WTC11 (cell line): ENCODE results near the gene TBC1D17. TPM values are rescaled to one million over a fixed set of nuclear protein-coding genes. Genes with fewer than 3 reads are reported as not detected.

ENCODE experiments used
- ATAC-seq: fragments of 200-7000 bp; cut with Tn5 transposase; 2 replicates; pipeline ENCODE4 v1.10.0; 2021; ENCODE audit warnings: mild to moderate bottlenecking, moderate library complexity
- CTCF ChIA-PET: fragments of 300-600 bp; sonication (Branson Sonifier 250); formaldehyde crosslinking; loops from one replicate; lab custom pipeline; 2021; ENCODE audit warnings: antibody characterized with exemption; lab: Charles Lee
- POLR2A ChIA-PET: fragments of 350-600 bp; sonication (Branson Sonifier 250); formaldehyde crosslinking; loops from one replicate; lab custom pipeline; 2021; ENCODE audit warnings: antibody characterized with exemption; lab: Charles Lee
- DNase-seq: peaks from one replicate; pipeline ENCODE4 v3.0.0; 2021; ENCODE audit warnings: low spot score
- H3K27ac Mint-ChIP-seq: 2 replicates; pipeline ENCODE4 v1.8.0; 2021; ENCODE audit warnings: mixed read lengths
- H3K27me3 Mint-ChIP-seq: 2 replicates; pipeline ENCODE4 v1.8.0; 2021; ENCODE audit warnings: low read depth, mild to moderate bottlenecking, moderate library complexity, mixed read lengths
- H3K36me3 Mint-ChIP-seq: 2 replicates; pipeline ENCODE4 v1.8.0; 2021; ENCODE audit warnings: mixed read lengths
- H3K4me1 Mint-ChIP-seq: 2 replicates; pipeline ENCODE4 v1.8.0; 2022; ENCODE audit warnings: mixed read lengths
- H3K4me3 Mint-ChIP-seq: 2 replicates; pipeline ENCODE4 v1.8.0; 2021; ENCODE audit warnings: mild to moderate bottlenecking, moderate library complexity, mixed read lengths
- H3K9me3 Mint-ChIP-seq: 2 replicates; pipeline ENCODE4 v1.8.0; 2021; ENCODE audit warnings: mixed read lengths
- ETV6 ChIP-seq: sonication (generic); formaldehyde crosslinking; IDR thresholded peaks from 2 replicates; pipeline ENCODE4 v1.8.1; 2022; ENCODE audit warnings: mild to moderate bottlenecking, missing genetic modification reagents
- FOXK1 ChIP-seq: sonication (generic); formaldehyde crosslinking; IDR thresholded peaks from 2 replicates; pipeline ENCODE4 v1.8.0; 2022; ENCODE audit warnings: mild to moderate bottlenecking, moderate library complexity, missing genetic modification reagents
- GTF2I ChIP-seq: fragments of 250-450 bp; sonication (Bioruptor Pico); conservative IDR thresholded peaks from 2 replicates; pipeline ENCODE4 v1.4.0; 2021; ENCODE audit warnings: mild to moderate bottlenecking
- JUN ChIP-seq: sonication (generic); formaldehyde crosslinking; IDR thresholded peaks from 2 replicates; pipeline ENCODE4 v1.8.0; 2023; ENCODE audit warnings: mild to moderate bottlenecking, missing genetic modification reagents
- RORB ChIP-seq: fragments of 250-450 bp; sonication (Bioruptor Pico); IDR thresholded peaks from 2 replicates; pipeline ENCODE4 v1.9.0; 2021; ENCODE audit warnings: mild to moderate bottlenecking
- ZNF219 ChIP-seq: sonication (generic); formaldehyde crosslinking; IDR thresholded peaks from 2 replicates; pipeline ENCODE4 v1.8.0; 2023; ENCODE audit warnings: missing genetic modification reagents, mild to moderate bottlenecking, borderline replicate concordance
- ZNF416 ChIP-seq: fragments of 250-450 bp; sonication (Bioruptor Pico); IDR thresholded peaks from 2 replicates; pipeline ENCODE4 v1.9.0; 2021; ENCODE audit warnings: mild to moderate bottlenecking, inconsistent platforms
- total RNA-seq: library from RNA; stranded (reverse); gene quantifications from 3 replicates; pipeline ENCODE4 v1.2.3, GENCODE V29; 2021
- TF ChIP-seq, protein P1 (sequence below): sonication (generic); formaldehyde crosslinking; IDR thresholded peaks from 2 replicates; pipeline ENCODE4 v1.8.0; 2022; ENCODE audit warnings: mild to moderate bottlenecking, missing genetic modification reagents
- TF ChIP-seq, protein P2 (sequence below): fragments of 250-450 bp; sonication (Bioruptor Pico); IDR thresholded peaks from 2 replicates; pipeline ENCODE4 v2.1.2; 2022; ENCODE audit warnings: mild to moderate bottlenecking, moderate library complexity
- TF ChIP-seq, protein P3 (sequence below): sonication (generic); formaldehyde crosslinking; IDR thresholded peaks from 2 replicates; pipeline ENCODE4 v1.8.1; 2023; ENCODE audit warnings: mild to moderate bottlenecking, missing genetic modification reagents
- TF ChIP-seq, protein P4 (sequence below): fragments of 250-450 bp; sonication (Bioruptor Pico); IDR thresholded peaks from 2 replicates; pipeline ENCODE4 v1.9.0; 2021; ENCODE audit warnings: mild to moderate bottlenecking, borderline replicate concordance
- TF ChIP-seq, protein P5 (sequence below): sonication (generic); formaldehyde crosslinking; IDR thresholded peaks from 2 replicates; pipeline ENCODE4 v1.8.0; 2023; ENCODE audit warnings: missing genetic modification reagents
- TF ChIP-seq, protein P6 (sequence below): sonication (generic); formaldehyde crosslinking; IDR thresholded peaks from 2 replicates; pipeline ENCODE4 v1.8.1; 2023; ENCODE audit warnings: mild to moderate bottlenecking, missing genetic modification reagents, borderline replicate concordance
- TF ChIP-seq, protein P7 (sequence below): sonication (generic); formaldehyde crosslinking; IDR thresholded peaks from 2 replicates; pipeline ENCODE4 v1.8.0; 2022; ENCODE audit warnings: mild to moderate bottlenecking, missing genetic modification reagents

The TBC1D17 gene
- total RNA-seq, 1 experiment from 2014 or later: 52.8 TPM

DNA sequence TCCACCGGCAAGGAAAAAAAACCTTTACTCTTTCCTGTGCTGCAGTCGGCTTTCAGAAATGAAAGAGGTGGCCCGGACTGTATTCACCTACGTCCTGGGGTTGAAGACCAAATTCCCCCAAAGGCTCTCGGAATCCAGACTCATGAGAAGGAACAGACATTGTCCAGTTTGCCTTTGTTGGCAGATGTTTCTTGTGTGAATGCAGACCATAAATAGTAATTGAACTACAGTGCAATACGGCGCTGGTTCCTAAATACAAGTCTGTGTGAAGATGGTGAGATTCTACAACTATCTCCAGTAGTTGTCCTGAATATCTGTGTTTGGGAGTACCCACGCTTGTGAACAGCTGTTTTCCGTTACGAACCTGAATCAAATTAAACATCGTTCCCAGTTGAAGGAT is 37.8 kb upstream of the TBC1D17 start:
- Mint-ChIP-seq H3K36me3 (peaks cover 39% of the 10 kb centered on the region), H3K4me1 (no peaks in the 10 kb centered on the region), H3K4me3 (no peak overlapping the region), H3K9me3 (no peaks in the 10 kb centered on the region), H3K27me3 (no peaks in the 10 kb centered on the region), H3K27ac (no peak overlapping the region)
- ChIA-PET CTCF (no interaction called here), POLR2A (no interaction called here)
- TF ChIP-seq, protein P1, sequence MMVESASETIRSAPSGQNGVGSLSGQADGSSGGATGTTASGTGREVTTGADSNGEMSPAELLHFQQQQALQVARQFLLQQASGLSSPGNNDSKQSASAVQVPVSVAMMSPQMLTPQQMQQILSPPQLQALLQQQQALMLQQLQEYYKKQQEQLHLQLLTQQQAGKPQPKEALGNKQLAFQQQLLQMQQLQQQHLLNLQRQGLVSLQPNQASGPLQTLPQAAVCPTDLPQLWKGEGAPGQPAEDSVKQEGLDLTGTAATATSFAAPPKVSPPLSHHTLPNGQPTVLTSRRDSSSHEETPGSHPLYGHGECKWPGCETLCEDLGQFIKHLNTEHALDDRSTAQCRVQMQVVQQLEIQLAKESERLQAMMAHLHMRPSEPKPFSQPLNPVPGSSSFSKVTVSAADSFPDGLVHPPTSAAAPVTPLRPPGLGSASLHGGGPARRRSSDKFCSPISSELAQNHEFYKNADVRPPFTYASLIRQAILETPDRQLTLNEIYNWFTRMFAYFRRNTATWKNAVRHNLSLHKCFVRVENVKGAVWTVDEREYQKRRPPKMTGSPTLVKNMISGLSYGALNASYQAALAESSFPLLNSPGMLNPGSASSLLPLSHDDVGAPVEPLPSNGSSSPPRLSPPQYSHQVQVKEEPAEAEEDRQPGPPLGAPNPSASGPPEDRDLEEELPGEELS: no peak
- TF ChIP-seq ZNF219: no peak
- TF ChIP-seq, protein P2, sequence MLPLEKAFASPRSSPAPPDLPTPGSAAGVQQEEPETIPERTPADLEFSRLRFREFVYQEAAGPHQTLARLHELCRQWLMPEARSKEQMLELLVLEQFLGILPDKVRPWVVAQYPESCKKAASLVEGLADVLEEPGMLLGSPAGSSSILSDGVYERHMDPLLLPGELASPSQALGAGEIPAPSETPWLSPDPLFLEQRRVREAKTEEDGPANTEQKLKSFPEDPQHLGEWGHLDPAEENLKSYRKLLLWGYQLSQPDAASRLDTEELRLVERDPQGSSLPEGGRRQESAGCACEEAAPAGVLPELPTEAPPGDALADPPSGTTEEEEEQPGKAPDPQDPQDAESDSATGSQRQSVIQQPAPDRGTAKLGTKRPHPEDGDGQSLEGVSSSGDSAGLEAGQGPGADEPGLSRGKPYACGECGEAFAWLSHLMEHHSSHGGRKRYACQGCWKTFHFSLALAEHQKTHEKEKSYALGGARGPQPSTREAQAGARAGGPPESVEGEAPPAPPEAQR (CRISPR knock-in tag): no peak
- no peak for TF ChIP-seq FOXK1 (CRISPR knock-in tag)
- TF ChIP-seq GTF2I (CRISPR knock-in tag): no peak
- TF ChIP-seq RORB (CRISPR knock-in tag): no peak
- TF ChIP-seq ZNF416: no peak
- TF ChIP-seq, protein P3, sequence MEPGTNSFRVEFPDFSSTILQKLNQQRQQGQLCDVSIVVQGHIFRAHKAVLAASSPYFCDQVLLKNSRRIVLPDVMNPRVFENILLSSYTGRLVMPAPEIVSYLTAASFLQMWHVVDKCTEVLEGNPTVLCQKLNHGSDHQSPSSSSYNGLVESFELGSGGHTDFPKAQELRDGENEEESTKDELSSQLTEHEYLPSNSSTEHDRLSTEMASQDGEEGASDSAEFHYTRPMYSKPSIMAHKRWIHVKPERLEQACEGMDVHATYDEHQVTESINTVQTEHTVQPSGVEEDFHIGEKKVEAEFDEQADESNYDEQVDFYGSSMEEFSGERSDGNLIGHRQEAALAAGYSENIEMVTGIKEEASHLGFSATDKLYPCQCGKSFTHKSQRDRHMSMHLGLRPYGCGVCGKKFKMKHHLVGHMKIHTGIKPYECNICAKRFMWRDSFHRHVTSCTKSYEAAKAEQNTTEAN (CRISPR knock-in tag): no peak
- TF ChIP-seq, protein P4, sequence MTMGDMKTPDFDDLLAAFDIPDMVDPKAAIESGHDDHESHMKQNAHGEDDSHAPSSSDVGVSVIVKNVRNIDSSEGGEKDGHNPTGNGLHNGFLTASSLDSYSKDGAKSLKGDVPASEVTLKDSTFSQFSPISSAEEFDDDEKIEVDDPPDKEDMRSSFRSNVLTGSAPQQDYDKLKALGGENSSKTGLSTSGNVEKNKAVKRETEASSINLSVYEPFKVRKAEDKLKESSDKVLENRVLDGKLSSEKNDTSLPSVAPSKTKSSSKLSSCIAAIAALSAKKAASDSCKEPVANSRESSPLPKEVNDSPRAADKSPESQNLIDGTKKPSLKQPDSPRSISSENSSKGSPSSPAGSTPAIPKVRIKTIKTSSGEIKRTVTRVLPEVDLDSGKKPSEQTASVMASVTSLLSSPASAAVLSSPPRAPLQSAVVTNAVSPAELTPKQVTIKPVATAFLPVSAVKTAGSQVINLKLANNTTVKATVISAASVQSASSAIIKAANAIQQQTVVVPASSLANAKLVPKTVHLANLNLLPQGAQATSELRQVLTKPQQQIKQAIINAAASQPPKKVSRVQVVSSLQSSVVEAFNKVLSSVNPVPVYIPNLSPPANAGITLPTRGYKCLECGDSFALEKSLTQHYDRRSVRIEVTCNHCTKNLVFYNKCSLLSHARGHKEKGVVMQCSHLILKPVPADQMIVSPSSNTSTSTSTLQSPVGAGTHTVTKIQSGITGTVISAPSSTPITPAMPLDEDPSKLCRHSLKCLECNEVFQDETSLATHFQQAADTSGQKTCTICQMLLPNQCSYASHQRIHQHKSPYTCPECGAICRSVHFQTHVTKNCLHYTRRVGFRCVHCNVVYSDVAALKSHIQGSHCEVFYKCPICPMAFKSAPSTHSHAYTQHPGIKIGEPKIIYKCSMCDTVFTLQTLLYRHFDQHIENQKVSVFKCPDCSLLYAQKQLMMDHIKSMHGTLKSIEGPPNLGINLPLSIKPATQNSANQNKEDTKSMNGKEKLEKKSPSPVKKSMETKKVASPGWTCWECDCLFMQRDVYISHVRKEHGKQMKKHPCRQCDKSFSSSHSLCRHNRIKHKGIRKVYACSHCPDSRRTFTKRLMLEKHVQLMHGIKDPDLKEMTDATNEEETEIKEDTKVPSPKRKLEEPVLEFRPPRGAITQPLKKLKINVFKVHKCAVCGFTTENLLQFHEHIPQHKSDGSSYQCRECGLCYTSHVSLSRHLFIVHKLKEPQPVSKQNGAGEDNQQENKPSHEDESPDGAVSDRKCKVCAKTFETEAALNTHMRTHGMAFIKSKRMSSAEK (CRISPR knock-in tag): no peak
- TF ChIP-seq, protein P5, sequence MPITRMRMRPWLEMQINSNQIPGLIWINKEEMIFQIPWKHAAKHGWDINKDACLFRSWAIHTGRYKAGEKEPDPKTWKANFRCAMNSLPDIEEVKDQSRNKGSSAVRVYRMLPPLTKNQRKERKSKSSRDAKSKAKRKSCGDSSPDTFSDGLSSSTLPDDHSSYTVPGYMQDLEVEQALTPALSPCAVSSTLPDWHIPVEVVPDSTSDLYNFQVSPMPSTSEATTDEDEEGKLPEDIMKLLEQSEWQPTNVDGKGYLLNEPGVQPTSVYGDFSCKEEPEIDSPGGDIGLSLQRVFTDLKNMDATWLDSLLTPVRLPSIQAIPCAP (CRISPR knock-in tag): no peak
- TF ChIP-seq, protein P6, sequence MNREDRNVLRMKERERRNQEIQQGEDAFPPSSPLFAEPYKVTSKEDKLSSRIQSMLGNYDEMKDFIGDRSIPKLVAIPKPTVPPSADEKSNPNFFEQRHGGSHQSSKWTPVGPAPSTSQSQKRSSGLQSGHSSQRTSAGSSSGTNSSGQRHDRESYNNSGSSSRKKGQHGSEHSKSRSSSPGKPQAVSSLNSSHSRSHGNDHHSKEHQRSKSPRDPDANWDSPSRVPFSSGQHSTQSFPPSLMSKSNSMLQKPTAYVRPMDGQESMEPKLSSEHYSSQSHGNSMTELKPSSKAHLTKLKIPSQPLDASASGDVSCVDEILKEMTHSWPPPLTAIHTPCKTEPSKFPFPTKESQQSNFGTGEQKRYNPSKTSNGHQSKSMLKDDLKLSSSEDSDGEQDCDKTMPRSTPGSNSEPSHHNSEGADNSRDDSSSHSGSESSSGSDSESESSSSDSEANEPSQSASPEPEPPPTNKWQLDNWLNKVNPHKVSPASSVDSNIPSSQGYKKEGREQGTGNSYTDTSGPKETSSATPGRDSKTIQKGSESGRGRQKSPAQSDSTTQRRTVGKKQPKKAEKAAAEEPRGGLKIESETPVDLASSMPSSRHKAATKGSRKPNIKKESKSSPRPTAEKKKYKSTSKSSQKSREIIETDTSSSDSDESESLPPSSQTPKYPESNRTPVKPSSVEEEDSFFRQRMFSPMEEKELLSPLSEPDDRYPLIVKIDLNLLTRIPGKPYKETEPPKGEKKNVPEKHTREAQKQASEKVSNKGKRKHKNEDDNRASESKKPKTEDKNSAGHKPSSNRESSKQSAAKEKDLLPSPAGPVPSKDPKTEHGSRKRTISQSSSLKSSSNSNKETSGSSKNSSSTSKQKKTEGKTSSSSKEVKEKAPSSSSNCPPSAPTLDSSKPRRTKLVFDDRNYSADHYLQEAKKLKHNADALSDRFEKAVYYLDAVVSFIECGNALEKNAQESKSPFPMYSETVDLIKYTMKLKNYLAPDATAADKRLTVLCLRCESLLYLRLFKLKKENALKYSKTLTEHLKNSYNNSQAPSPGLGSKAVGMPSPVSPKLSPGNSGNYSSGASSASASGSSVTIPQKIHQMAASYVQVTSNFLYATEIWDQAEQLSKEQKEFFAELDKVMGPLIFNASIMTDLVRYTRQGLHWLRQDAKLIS: no peak
- TF ChIP-seq, protein P7, sequence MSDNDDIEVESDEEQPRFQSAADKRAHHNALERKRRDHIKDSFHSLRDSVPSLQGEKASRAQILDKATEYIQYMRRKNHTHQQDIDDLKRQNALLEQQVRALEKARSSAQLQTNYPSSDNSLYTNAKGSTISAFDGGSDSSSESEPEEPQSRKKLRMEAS (CRISPR knock-in tag): no peak
- TF ChIP-seq ETV6: no peak
- no peak for TF ChIP-seq JUN (CRISPR knock-in tag)
- ATAC-seq (no peak), DNase-seq (no peak)
